ENCODE measurements around the gene PRMT9. TPM values are rescaled to one million over a fixed set of nuclear protein-coding genes. Genes with fewer than 3 reads are reported as not detected.
A peak's percentile ranks its signal among the peaks of the same experiment; 100 is the strongest.

The PRMT9 gene
- total and polyA plus RNA-seq, 2 of the 4 experiments (the other 2 are of a cell fraction), result 5.0 to 14.2 TPM

DNA sequence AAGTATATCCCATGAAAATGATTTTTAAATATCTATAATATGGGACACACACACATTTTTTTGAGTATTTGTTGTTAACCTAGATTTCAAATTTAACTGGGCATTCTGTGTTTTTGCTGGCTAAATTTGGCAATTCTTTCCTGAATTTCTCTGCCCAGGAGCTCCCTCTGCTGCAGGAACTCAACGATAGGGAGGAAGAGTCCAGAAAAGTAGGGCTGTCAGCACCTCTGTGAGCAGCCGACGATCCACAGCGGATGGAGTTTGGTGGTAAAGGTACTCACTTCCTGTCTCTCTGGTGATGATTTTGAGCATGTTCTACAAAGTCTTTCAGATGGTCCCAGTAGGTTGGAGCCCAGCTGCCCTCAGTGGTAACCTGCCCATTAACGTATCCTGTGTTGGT, 89.9 kb downstream of the PRMT9 start:
- Histone ChIP-seq H3K27ac (ENCODE audit: insufficient read depth, low read length) (no peak overlapping the region), H3K4ac (ENCODE audit: low read depth, low read length) (no peak overlapping the region), H4K20me1 (ENCODE audit: insufficient read depth, low read length) (no peaks in the 10 kb centered on the region), H4K91ac (ENCODE audit: insufficient read depth, low read depth, low read length) (no peak overlapping the region), H3K14ac (replicated peaks; ENCODE audit: low read depth, low read length) (no peak overlapping the region), H2AK9ac (replicated peaks; ENCODE audit: low read depth, low read length, poor library complexity) (no peak overlapping the region), H2BK5ac (ENCODE audit: low read depth, low read length, poor library complexity, severe bottlenecking) (no peak overlapping the region), H2AK5ac (ENCODE audit: low read depth, low read length) (no peak overlapping the region), H3K4me1 (ENCODE audit: control insufficient read depth, insufficient read depth, low read length) (peaks cover 16% of the 10 kb centered on the region), H2BK20ac (ENCODE audit: low read depth, low read length) (no peak overlapping the region), H4K8ac (ENCODE audit: low read depth in 2 of 2, low read length in 2 of 2) (no peak overlapping the region), H2AFZ (replicated peaks; ENCODE audit: low read length, poor library complexity) (no peak overlapping the region), H3K27me3 (ENCODE audit: control insufficient read depth, insufficient read depth, low read length) (no peaks in the 10 kb centered on the region), H4K5ac (ENCODE audit: low read depth, low read length) (no peak overlapping the region), H3K9me1 (ENCODE audit: insufficient read depth, low read length) (peaks cover 4% of the 10 kb centered on the region; the same call in 1 of the 2 replicates), H3K9me3 (ENCODE audit: control insufficient read depth, insufficient read depth, low read length) (no peaks in the 10 kb centered on the region), H3K56ac (ENCODE audit: extremely low read depth, insufficient read depth, low read length) (no peak overlapping the region), H3K4me3 (ENCODE audit: insufficient read depth, low read depth, low read length) (no peak overlapping the region), H3K36me3 (ENCODE audit: control insufficient read depth, insufficient read depth, low read length) (no peaks in the 10 kb centered on the region), H2BK15ac (ENCODE audit: low read depth, low read length) (no peak overlapping the region), H2BK120ac (ENCODE audit: low read depth, low read length) (no peak overlapping the region), H3K4me2 (ENCODE audit: low read depth, low read length) (no peak overlapping the region), H3K9ac (ENCODE audit: low read depth, low read length) (no peak overlapping the region), H3K23ac (ENCODE audit: low read depth, low read length) (no peak overlapping the region), H3K18ac (ENCODE audit: low read depth, low read length) (no peak overlapping the region), H3K79me1 (ENCODE audit: low read depth in 1 of 2, low read length in 2 of 2) (peaks cover 0 to 4% of the 10 kb centered on the region in 2 experiments; a peak in 1 of 4 replicates)
- no peak for ATAC-seq (ENCODE audit: low read depth)
- 80% methylated on average over 1 of the region's 5 CpGs; no CpG with 5 or more reads in 1 of the 2 experiments for WGBS, 2 experiments (ENCODE audit: extremely low coverage in 2 of 2, insufficient read length in 1 of 2)
- ChIA-PET POLR2A (ENCODE audit: unreplicated experiment) (no interaction called here), CTCF (no interaction called here)
- TF ChIP-seq MAZ (IDR thresholded peaks at IDR 0.05; ENCODE audit: borderline replicate concordance, low read depth, low read length) (no peak), RFX5 (IDR thresholded peaks at IDR 0.05; ENCODE audit: low read depth, low read length) (no peak), POLR2A (IDR thresholded peaks at IDR 0.05; ENCODE audit: low read depth, low read length) (no peak), RAD21 (IDR thresholded peaks at IDR 0.05; ENCODE audit: low read length) (peak; percentile 10; the same call in 1 of the 2 replicates), MAFK (IDR thresholded peaks at IDR 0.05; ENCODE audit: low read depth, low read length) (no peak), MXI1 (IDR thresholded peaks at IDR 0.05; ENCODE audit: borderline replicate concordance, low read depth, low read length) (no peak)
- TF ChIP-seq, protein P1, sequence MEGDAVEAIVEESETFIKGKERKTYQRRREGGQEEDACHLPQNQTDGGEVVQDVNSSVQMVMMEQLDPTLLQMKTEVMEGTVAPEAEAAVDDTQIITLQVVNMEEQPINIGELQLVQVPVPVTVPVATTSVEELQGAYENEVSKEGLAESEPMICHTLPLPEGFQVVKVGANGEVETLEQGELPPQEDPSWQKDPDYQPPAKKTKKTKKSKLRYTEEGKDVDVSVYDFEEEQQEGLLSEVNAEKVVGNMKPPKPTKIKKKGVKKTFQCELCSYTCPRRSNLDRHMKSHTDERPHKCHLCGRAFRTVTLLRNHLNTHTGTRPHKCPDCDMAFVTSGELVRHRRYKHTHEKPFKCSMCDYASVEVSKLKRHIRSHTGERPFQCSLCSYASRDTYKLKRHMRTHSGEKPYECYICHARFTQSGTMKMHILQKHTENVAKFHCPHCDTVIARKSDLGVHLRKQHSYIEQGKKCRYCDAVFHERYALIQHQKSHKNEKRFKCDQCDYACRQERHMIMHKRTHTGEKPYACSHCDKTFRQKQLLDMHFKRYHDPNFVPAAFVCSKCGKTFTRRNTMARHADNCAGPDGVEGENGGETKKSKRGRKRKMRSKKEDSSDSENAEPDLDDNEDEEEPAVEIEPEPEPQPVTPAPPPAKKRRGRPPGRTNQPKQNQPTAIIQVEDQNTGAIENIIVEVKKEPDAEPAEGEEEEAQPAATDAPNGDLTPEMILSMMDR (conservative IDR thresholded peaks at IDR 0.05; ENCODE audit: low read depth, low read length), result 0 out of 2 replicates have a peak, but pooled peaks have one; percentile 13
- intact Hi-C loops (cut with micrococcal nuclease) (no loop called here), in situ Hi-C loops (cut with MboI; ENCODE audit: low sequenced_read_pairs) (loop anchor here (5.0 to 25.0 kb wide), 4 partner anchors 437 to 1257 kb away; no protein-coding TSS in a partner anchor), dilution Hi-C loops (cut with HindIII; ENCODE audit: low sequenced_read_pairs, unreplicated experiment) (no loop called here)
- DNase-seq, result no peak
- no TSS peak for BruUV-seq (replicated peaks)

Data from IMR-90 (cell line).